ENCODE results near the gene EIF5AL1. TPM values are rescaled to one million over a fixed set of nuclear protein-coding genes. Genes with fewer than 3 reads are reported as not detected.

The EIF5AL1 gene
- total RNA-seq, 2 donors from 2014 or later = 0.22 to 0.62 TPM

- Histone ChIP-seq H3K36me3 (ENCODE audit: control insufficient read depth, insufficient read depth, low read length) (no peaks in the 10 kb centered on the region), H3K27ac (ENCODE audit: low read depth, low read length) (no peak overlapping the region), H3K27me3 (ENCODE audit: control insufficient read depth, insufficient read depth, low read length, poor library complexity, severe bottlenecking) (peaks cover 10% of the 10 kb centered on the region), H3K9ac (ENCODE audit: extremely low read depth, low read length, poor library complexity, severe bottlenecking) (no peak overlapping the region), H3K4me3 (ENCODE audit: low read length) (no peak overlapping the region), H3K4me1 (ENCODE audit: control insufficient read depth, insufficient read depth, low read length) (no peaks in the 10 kb centered on the region), H3K9me3 (ENCODE audit: control insufficient read depth, low read length) (no peaks in the 10 kb centered on the region)
- Mint-ChIP-seq H3K36me3 (ENCODE audit: low read depth) (no peaks in the 10 kb centered on the region), H3K4me1 (no peaks in the 10 kb centered on the region), H3K9me3 (no peaks in the 10 kb centered on the region), H3K4me3 (no peak overlapping the region), H3K27me3 (ENCODE audit: insufficient read depth) (peaks cover 17% of the 10 kb centered on the region), H3K27ac (no peak overlapping the region)
- WGBS, 2 experiments (ENCODE audit: insufficient coverage in 1 of 2, insufficient read length in 1 of 2) = 87 to 90% methylated on average over 3 to 5 of the region's 5 CpGs
- no peak for TF ChIP-seq CTCF (conservative IDR thresholded peaks at IDR 0.05)
- DNase-seq = no peak
Observed at GRCh38 chr10:79473496-79474095, 38.7 kb upstream of the EIF5AL1 start.

GRCh38 chr10:79475119-79475653, 37.1 kb upstream of the EIF5AL1 start:
- H3K4me1 ChIP-seq (ENCODE audit: control insufficient read depth, insufficient read depth, low read length) = no peaks in the 10 kb centered on the region
- H3K9me3 ChIP-seq (ENCODE audit: control insufficient read depth, low read length) = no peaks in the 10 kb centered on the region
- no peak overlapping the region for H3K4me3 ChIP-seq (ENCODE audit: low read length)
- no peak overlapping the region for H3K27ac ChIP-seq (ENCODE audit: low read depth, low read length)
- Mint-ChIP-seq H3K4me1 (no peaks in the 10 kb centered on the region), H3K27me3 (ENCODE audit: insufficient read depth) (peaks cover 17% of the 10 kb centered on the region), H3K4me3 (no peak overlapping the region), H3K9me3 (no peaks in the 10 kb centered on the region), H3K27ac (no peak overlapping the region), H3K36me3 (ENCODE audit: low read depth) (no peaks in the 10 kb centered on the region)
- 93 to 96% methylated on average over 5 to 7 of the region's 7 CpGs for WGBS, 2 experiments (ENCODE audit: insufficient coverage in 1 of 2, insufficient read length in 1 of 2)
- peaks cover 10% of the 10 kb centered on the region for H3K27me3 ChIP-seq (ENCODE audit: control insufficient read depth, insufficient read depth, low read length, poor library complexity, severe bottlenecking)
- no peak overlapping the region for H3K9ac ChIP-seq (ENCODE audit: extremely low read depth, low read length, poor library complexity, severe bottlenecking)
- H3K36me3 ChIP-seq (ENCODE audit: control insufficient read depth, insufficient read depth, low read length) = no peaks in the 10 kb centered on the region
- DNase-seq = no peak
- no peak for TF ChIP-seq CTCF (conservative IDR thresholded peaks at IDR 0.05)

GRCh38 chr10:79475877-79476276, 36.5 kb upstream of the EIF5AL1 start:
- Histone ChIP-seq H3K27ac (ENCODE audit: low read depth, low read length) (no peak overlapping the region), H3K9me3 (ENCODE audit: control insufficient read depth, low read length) (no peaks in the 10 kb centered on the region), H3K4me1 (ENCODE audit: control insufficient read depth, insufficient read depth, low read length) (no peaks in the 10 kb centered on the region), H3K9ac (ENCODE audit: extremely low read depth, low read length, poor library complexity, severe bottlenecking) (no peak overlapping the region), H3K36me3 (ENCODE audit: control insufficient read depth, insufficient read depth, low read length) (no peaks in the 10 kb centered on the region), H3K4me3 (ENCODE audit: low read length) (no peak overlapping the region), H3K27me3 (ENCODE audit: control insufficient read depth, insufficient read depth, low read length, poor library complexity, severe bottlenecking) (peaks cover 10% of the 10 kb centered on the region)
- TF ChIP-seq CTCF (conservative IDR thresholded peaks at IDR 0.05) = no peak
- DNase-seq = no peak
- Mint-ChIP-seq H3K4me3 (no peak overlapping the region), H3K4me1 (no peaks in the 10 kb centered on the region), H3K27me3 (ENCODE audit: insufficient read depth) (peaks cover 19% of the 10 kb centered on the region), H3K9me3 (no peaks in the 10 kb centered on the region), H3K36me3 (ENCODE audit: low read depth) (no peaks in the 10 kb centered on the region), H3K27ac (no peak overlapping the region)
- 86 to 94% methylated on average over 2 to 3 of the region's 3 CpGs for WGBS, 2 experiments (ENCODE audit: insufficient coverage in 1 of 2, insufficient read length in 1 of 2)

Measured in endodermal cell (in vitro differentiated cells).